Cortex of kidney (tissue), 1 donor: Measurements from ENCODE around the gene PTPRG.

Experiments
- DNase-seq: peaks from one replicate; lab custom pipeline; 2025; lab: John Stamatoyannopoulos, UW

Gene PTPRG

GRCh38 chr3:61618871-61619270 lies 57.5 kb downstream of the PTPRG start:
- DNase-seq = no peak

- no peak for DNase-seq
Measured at GRCh38 chr3:61620073-61620472, 58.7 kb downstream of the PTPRG start.

GRCh38 chr3:61624300-61624699 lies 62.9 kb downstream of the PTPRG start:
- no peak for DNase-seq

- DNase-seq = no peak
Measured at GRCh38 chr3:61625429-61625828, 64.1 kb downstream of the PTPRG start.

GRCh38 chr3:61626484-61626883 lies 65.1 kb downstream of the PTPRG start:
- no peak for DNase-seq

GRCh38 chr3:61627768-61628185 lies 66.4 kb downstream of the PTPRG start:
- DNase-seq = no peak

GRCh38 chr3:61628636-61629035 lies 67.3 kb downstream of the PTPRG start:
- DNase-seq = no peak

GRCh38 chr3:61629442-61629841 lies 68.1 kb downstream of the PTPRG start:
- DNase-seq = no peak

- no peak for DNase-seq
Measured at GRCh38 chr3:61631108-61631769, 69.9 kb downstream of the PTPRG start.

- DNase-seq = no peak
Measured at GRCh38 chr3:61632568-61633175, 71.3 kb downstream of the PTPRG start.

- no peak for DNase-seq
Measured at GRCh38 chr3:61634678-61635077, 73.3 kb downstream of the PTPRG start.

GRCh38 chr3:61637088-61638051 lies 76.0 kb downstream of the PTPRG start:
- DNase-seq = no peak

GRCh38 chr3:61638741-61639140 lies 77.4 kb downstream of the PTPRG start:
- DNase-seq = no peak

- no peak for DNase-seq
Measured at GRCh38 chr3:61639991-61640390, 78.6 kb downstream of the PTPRG start.

GRCh38 chr3:61645148-61645547 lies 83.8 kb downstream of the PTPRG start:
- DNase-seq = no peak

GRCh38 chr3:61646360-61646759 lies 85.0 kb downstream of the PTPRG start:
- DNase-seq = no peak

- DNase-seq = no peak
Measured at GRCh38 chr3:61646851-61647525, 85.6 kb downstream of the PTPRG start.

- DNase-seq = no peak
Measured at GRCh38 chr3:61648481-61648880, 87.1 kb downstream of the PTPRG start.

GRCh38 chr3:61649381-61650170 lies 88.2 kb downstream of the PTPRG start:
- DNase-seq = no peak

GRCh38 chr3:61650276-61650675 lies 88.9 kb downstream of the PTPRG start:
- no peak for DNase-seq

GRCh38 chr3:61650719-61651410 lies 89.5 kb downstream of the PTPRG start:
- no peak for DNase-seq
